DMS 273 (cell line): ENCODE results near the gene CERS2.

Experiments used
- DNase-seq: peaks from one replicate; lab custom pipeline; 2025; ENCODE audit not compliant: unreplicated experiment; lab: John Stamatoyannopoulos, UW

The CERS2 gene, protein sequence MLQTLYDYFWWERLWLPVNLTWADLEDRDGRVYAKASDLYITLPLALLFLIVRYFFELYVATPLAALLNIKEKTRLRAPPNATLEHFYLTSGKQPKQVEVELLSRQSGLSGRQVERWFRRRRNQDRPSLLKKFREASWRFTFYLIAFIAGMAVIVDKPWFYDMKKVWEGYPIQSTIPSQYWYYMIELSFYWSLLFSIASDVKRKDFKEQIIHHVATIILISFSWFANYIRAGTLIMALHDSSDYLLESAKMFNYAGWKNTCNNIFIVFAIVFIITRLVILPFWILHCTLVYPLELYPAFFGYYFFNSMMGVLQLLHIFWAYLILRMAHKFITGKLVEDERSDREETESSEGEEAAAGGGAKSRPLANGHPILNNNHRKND

DNA sequence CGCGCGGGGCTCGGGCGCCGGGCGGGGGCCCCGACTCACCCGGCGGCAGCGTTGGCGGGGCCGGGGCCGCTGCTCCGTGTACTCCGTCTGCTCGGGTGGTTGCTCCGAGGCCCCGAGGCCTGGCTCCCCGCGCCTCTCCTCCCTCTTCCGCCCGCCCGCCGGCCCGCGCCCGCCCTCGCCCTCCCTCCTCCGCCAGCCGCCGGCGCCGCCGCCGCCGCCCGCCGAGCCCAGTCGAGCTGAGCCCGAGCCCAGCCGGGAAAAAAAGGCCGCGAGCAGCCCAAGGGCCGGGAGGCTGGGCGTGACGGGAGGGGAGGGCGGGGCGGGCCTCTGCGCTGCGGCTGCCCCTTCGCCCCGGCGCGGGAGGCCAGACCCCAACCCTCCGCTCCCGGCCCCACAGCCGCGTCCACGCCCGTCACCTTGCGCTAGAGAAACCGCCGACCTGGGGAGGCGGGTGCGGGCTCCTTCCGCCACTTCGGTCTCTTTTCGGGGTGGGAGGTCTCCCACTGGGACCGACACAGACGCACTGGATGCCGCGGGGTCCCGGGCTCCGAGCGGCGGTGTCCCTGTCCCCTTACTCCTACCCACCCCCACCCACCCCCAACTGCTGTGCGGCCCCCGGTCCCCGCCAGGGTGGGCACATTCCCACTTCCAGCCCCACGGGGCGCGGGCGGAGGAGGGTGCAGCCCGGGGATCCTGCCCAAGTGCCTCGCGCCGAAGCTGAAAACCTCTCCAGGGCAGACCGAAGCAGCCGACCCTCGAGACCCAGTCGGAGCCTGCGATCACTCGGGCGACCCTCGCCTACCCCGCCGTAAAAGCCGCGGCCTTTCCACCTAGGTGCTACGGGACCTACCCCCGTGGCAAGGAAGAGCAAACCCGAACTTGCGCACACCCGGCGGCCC, at the start of gene CERS2:
Gene CERS2 (minus strand): TSS at position 256 of the 899 bp plus-strand sequence. CDS start 5,745 bp downstream, outside the sequence.
- DNase-seq = peak; percentile 100

DNA sequence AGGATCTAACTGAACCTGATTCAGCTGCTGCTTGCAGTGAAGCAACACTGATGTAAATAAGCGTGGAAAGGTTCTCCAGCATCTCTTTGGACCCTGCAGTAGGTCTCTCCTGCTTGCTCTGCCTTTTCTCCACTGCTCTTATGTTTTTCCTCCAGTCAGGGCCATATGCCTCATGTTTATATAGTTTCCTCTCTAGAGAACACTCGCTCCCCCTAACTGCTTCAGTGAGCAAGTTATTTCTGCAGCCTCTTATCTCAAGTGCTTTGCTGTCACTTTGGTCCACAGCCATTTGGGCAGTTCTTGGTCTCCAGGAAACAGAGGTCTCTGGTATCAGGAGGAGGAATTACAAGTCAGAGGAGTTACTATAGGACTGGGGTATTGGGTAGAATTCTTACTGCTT, 38.9 kb upstream of the CERS2 start:
- peak; percentile 100 for DNase-seq

DNA sequence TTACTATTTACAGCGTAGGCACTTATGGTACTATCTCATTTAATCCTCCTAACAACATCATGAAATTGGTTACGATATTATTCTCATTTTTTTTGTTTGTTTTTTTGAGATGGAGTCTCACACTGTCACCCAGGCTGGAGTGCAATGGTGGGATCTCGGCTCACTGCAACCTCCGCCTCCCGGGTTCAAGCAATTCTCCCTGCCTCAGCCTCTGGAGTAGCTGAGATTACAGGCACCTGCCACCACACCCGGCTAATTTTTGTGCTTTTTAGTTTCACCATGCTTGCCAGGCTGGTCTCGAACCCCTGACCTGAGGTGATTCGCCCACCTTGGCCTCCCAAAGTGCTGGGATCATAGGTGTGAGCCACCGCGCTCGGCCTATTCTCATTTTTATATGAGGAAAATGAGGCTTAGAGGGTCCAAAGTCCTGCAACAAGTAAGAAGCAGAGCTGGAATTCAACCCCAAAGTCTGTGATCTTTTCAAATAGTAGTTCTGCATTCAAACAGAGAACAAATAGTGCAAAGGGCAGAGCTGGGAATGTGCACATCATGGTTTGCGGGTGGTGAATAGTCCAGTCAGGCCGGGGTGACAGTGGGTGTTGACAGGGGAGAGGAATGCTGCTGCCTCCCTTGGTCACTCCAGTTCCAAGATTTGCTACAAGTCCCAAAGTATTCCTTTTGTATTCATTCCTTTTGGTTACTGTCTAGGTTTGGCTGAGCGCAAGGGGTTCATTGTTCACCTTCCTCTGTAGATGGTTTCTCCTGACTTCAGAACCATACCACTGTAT, 38.2 kb upstream of the CERS2 start:
- no peak for DNase-seq

DNA sequence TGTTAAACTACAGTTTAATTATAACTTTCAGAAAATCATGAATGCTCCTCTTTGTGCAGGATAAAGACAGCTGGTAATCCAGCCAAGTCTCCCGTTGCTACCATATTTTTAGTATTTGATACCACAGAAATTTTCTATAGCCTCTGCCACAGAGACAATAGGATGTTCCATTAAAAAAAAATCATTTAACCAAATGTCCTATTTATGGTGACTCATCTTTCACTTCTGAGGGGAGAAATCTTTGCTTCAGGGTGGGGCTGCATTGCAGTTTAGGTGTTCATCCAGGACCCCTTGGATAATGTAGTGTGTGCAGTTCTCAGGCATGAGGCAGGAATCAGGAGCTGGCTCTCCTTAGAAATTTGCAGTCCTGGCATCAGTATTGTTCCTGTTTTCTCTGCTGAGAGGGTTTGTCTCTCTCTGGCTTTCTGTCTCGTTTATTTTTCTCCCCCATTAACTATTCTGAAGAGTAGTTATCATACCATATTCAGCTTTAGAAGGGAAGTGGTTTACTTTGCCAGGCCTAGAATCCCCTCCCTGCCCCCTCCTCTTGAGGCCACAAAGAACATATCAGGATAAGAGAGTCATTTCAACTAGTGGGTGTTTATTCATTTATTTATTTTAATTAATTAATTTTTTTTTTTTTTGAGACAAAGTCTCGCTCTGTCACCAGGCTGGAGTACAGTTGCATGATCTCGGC, 36.7 kb upstream of the CERS2 start:
- no peak for DNase-seq

DNA sequence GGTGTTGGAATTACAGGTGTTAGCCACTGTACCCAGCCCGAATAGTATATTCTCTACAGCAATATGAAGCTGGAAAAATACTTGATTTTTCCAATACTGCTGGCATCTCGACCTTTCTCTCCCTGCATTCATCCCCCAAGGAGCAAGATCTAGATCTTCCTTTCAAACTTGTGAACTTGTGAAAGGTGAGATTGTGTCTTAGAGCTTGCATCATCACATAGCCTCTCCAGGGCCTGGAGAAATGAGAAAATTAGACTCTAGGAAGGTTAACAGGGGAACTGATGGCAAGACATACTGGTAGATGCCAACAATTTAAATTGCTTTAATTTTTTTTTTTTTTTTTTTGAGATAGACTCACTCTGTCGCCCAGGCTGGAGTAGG, 35.7 kb upstream of the CERS2 start:
- no peak for DNase-seq

DNA sequence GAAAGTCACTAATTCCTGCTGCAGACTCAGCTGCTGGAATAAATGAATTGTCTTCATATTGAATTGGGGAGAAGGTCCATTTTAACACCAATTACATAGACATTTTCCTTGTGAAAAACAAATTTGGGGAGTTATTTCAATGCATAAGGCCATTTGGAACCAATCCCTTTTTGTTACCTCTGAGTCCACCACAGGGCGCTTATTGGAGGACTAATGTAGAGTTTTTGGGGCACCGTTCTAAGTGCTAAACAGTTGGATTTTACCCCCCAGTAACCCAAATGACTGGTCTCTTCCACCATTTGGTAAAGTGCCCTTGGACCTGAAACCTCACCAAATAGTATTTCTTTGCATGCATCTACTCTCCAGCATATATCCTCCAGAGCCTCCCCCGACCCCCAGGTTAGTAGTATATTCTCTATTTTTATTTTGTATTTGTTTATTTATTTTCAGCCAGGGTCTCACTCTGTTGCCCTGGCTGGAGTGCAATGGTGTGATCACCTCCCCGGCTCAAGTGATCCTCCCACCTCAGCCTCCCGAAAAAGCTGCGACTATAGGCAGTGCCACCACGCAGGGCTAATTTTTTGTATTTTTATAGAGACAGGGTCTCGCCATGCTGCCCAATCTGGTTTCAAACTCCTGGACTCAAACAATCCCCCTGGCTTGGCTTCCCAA, 35.2 kb upstream of the CERS2 start:
- no peak for DNase-seq

DNA sequence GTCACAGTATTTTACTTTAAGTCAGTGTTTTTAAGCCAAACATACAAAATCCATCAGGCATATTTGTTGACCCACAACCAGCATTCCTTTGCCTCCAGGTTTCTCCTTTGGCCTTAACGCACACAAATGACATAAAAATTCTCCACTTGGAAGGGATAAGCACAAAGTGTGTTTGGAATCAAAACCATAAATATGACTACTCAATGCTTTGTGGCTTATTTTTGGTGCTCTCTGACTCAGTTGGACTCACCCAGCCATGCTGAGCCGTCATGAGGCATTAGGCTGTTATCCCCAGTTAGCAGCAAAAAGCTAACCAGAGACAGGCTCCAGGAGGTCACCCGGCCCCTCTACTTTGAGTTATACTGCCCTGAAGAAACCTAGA, 34.6 kb upstream of the CERS2 start:
- no peak for DNase-seq

DNA sequence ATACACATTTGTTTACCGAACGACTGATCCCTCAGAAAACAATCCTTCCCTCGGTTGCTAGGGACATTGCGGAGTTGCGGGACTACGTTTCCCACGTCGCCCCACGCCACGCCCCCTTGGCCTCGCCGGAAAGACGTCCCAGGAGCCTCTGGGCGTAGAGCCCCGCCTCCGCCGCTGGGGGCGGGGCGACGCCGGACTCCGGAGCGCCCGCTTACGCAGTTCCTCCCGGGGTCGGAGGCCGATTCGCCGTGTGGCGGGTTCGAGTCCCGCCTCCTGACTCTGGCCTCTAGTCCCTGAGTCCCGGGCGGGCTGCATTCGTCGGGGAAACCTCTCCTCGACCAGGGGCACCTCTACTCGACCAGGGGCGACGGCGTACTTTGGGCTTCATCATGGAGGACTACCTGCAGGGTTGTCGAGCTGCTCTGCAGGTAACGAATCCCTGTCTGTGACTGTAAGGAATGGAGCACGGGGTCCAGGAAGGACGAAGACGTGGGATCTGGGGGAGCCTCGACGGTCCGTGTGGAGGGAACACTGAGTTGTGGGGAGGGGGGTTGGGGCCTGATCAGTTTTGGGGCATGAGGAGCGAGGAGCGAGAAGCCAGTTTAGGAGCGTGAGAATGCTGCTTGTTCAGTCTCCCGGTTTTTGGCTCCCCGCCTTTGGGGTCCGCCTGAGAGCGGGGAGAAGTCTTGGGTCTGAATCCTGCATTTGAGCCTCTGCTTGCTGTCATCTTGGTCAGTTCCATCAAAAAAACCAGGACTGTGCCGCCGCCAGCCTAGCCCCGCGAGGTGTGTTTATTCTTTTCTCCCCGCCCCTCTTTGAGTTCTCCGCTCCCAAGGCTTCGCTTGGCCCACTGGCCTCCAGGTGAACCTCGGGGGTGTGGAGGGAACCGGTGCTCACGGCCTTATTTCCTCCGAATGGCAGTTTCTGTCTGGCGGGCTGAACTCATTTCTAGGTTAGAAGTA, 33.9 kb upstream of the CERS2 start, which contains the start of gene PRUNE1:
Gene PRUNE1 (plus strand): TSS at position 206 of the 962 bp plus-strand sequence. CDS start 184 bp downstream, at position 390.
- peak; percentile 100 for DNase-seq

DNA sequence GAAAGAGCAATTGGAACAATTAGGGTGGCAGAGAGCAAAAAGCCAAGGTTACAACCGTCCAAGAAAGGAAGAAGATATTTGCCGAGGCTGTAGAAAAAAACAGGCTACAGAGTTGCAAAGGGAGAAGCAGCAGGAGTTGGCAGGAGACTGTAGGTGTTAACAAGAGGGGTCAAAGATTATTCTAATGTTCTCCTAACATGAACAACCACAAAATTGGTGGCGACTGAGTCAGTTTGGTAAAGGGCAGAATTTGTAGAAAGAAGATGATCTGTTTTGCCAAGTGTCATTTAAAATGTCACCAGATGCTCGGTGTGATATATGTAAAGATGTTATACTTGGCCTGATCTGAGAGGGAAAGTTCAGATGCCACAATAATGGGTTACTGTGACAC, 33.2 kb upstream of the CERS2 start:
- DNase-seq = peak; percentile 98

DNA sequence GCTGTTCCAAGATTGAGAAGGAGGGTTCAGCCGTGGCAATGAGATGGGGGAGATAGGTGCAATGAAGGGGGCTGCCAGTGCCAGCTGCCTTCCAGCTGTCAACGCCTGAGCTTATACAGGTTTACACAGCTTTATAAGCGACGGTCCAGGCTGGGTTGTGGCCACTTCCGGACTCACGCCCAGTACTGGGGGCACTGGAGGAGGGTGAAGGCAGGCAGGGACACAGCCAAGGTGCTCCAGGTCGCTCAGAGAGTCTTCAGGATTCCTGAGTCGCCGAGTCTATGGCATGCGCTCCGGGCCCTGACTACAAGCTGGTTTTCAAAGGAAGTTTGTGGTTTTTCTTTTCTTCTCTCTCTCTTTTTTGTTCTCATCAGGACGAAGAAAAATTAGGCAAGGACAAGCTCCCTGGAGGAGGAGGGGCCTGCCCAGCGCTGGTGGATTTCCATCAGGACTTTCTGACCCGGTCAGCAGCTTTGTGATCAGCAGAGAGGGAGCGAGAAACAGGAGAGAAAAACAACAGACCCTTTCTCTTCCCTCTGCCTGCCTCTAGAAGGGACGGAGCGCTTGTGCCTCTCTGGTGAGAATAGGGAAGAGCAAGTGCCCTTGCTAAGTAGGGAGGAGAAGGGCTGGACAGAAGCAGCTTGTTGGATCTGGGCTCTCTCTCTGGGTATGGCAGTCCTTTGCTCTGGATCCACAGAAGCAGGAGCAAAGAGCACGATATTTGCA, 31.9 kb upstream of the CERS2 start, which contains the start of gene MINDY1:
Gene MINDY1 (minus strand): TSS at position 576 of the 726 bp plus-strand sequence. CDS start 4,285 bp downstream, outside the sequence.
- DNase-seq = peak; percentile 100

DNA sequence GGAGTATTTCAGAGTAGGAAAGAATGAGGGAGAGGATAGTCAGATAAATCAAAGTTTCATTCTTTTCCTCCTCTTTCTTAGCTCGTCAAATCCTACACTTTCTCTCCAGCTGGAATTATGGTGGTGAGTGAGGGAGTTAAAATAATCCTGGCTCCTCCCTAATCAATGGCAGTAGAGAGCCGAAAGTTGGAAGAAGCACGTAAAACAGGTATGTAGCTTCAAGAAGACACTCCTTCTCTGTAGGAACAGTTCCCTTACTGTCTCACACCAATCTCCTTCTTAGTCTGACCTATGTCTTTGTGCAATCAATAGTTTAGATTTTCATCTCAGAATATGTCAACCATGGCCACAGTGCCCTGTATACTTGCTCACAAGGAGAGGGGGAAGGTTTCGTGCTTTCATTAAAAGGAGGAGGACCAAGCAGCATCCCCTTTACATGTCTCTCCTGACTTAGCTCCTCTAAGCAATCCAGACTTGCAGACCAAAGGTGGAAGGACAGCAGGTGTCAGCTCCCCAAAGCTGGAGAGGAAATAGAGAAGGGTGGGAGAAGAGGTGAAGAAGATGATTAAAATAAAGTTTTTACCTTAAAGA, 31.2 kb upstream of the CERS2 start:
- peak; percentile 97 for DNase-seq

DNA sequence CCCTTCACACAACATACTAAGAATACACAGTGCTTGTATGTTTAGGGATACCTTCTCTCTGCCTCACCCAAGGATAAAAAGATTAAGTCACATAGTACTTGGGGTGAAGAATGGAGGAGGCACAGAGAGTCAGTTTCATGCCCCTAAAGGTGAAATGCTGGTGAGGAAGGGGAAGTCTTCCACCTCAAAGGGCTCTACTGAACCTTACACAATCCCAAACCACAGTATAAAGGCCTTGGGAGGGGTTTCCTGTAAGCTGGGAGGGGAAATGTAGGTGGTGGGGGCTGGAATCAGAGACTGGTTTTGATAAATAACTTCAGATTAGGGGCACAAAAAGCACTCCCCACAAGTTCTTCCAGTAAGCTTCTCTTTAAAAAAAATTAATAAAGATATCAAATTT, 28.5 kb upstream of the CERS2 start:
- no peak for DNase-seq

DNA sequence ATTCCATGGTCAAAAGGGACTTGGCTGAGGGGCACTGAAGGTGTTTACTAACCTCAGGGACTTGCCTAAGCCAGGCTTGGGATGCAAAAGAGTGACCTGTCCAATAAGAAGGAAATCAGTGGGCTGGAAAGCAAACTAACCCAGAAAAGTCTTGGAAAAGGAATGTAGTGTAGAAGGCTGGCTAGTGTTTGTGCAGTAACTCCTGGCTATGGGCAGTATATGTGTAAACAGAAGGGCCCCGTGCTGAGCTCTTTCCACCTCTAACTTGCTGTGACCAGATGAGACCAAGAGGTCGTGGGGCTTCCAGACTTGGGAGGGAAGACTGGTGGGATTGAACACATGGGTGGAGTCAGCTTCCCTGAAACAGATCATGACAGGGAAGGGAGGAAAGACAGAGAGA, 28.0 kb upstream of the CERS2 start:
- no peak for DNase-seq

DNA sequence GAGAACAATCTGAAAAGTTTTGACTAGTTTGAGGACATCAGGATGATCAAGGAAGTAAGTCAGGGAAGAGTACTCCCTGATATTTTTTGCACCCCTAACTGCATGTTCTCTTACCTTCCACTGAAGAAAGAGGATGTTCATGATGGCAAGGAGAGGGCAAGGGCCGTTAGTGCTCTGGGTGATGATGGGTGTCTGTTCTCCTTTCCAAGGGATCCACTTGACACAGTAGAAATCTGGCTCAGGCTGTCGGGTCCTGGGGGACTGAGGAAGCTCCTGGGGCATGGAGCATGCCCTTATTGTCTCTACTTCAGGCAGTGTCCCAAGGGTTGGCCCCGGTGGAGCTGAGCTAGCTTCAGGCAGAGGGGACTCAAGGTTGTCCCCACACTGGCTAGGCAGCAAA, 27.4 kb upstream of the CERS2 start:
- no peak for DNase-seq

DNA sequence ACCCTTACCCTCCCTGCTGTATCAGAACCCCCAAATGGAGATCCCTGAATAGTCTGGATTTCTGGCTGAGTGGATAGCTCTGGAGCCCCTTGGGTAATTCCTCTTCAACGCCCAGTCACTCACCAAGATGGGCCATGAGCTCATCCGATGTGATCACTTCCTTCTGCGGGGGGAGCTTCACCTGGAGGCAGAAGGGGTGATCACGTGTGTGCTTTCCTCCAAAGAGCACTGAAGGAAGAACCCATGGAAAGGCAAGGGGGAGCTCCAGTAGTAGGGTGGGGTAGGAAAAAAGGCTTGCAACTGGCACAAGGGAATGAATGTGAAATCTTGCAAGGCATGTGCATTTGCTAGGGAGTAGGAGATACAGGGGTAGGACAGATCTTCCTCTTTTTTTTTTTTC, 27.0 kb upstream of the CERS2 start:
- DNase-seq = no peak

DNA sequence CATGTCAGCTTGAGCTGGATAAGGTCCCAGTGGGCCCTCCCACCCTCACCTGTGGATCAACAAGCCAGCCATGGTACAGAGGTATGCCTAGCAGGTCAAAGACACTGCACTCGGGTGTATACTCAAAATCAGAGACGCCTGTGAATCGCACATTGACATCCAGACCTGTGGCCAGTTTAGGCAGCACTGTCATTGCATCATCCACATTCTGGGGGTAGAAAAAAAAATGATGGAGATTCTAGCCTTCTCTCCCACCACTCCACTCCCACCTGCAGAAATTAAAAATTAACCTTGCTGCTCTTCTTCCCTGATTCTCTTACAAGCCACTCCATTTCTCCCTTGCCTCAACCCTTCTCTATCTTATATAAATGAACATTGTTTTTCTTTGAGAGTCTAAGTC, 25.8 kb upstream of the CERS2 start:
- DNase-seq = no peak

DNA sequence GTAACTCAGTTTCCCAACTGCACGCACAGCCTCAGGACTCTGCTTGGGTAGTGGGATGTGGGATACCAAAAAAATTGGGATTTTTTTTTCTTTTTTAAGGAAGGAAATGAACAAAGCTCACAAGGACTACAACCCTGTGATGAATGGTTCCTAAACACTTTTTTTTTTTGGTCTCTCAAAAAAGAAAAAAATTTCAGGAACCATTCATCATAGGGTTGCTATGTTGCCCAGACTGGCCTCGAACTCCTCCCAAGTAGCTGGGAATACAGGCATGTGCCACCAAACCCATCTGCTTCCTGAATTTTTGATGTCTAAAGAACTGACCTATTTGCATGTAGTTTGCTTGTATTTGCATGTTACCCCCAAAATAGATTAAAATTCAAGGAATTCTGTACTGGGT, 25.3 kb upstream of the CERS2 start:
- no peak for DNase-seq
